MM.1S (cell line): Measurements from ENCODE around the gene CHKB.

ENCODE experiments used
- DNase-seq: peaks from one replicate; pipeline ENCODE4 v3.0.0-alpha.2; 2015
- H2AFZ ChIP-seq: fragments of 300-600 bp; sonication (generic); 2 replicates; pipeline ENCODE4 v1.6.0; 2016; ENCODE audit warnings: antibody characterized with exemption, low read length
- H3F3A ChIP-seq: fragments of 300-600 bp; sonication (generic); 2 replicates; pipeline ENCODE4 v1.6.1; 2016; ENCODE audit warnings: mild to moderate bottlenecking, antibody characterized with exemption, low read length, moderate library complexity, mixed read lengths; ENCODE audit not compliant: insufficient read depth
- H3K27ac ChIP-seq: fragments of 300-600 bp; sonication (generic); 2 replicates; pipeline ENCODE4 v1.5.1; 2016; ENCODE audit warnings: mild to moderate bottlenecking, low read length
- H3K27me3 ChIP-seq: fragments of 300-600 bp; sonication (generic); replicated peaks from 2 replicates; pipeline ENCODE4 v1.6.0; 2016; ENCODE audit warnings: low read length; ENCODE audit not compliant: insufficient read depth
- H3K36me3 ChIP-seq: fragments of 300-600 bp; sonication (generic); replicated peaks from 2 replicates; pipeline ENCODE4 v1.6.1; 2016; ENCODE audit warnings: mild to moderate bottlenecking, low read length, mixed read lengths; ENCODE audit not compliant: insufficient read depth
- H3K4me1 ChIP-seq: fragments of 300-600 bp; sonication (generic); 2 replicates; pipeline ENCODE4 v1.6.1; 2016; ENCODE audit warnings: low read length, mixed read lengths
- H3K4me2 ChIP-seq: fragments of 300-600 bp; sonication (generic); 2 replicates; pipeline ENCODE4 v1.6.0; 2016; ENCODE audit warnings: low read depth, low read length
- H3K4me3 ChIP-seq: fragments of 300-600 bp; sonication (generic); 2 replicates; pipeline ENCODE4 v1.5.1; 2016; ENCODE audit warnings: low read length, mixed read lengths
- H3K79me2 ChIP-seq: fragments of 300-600 bp; sonication (generic); 2 replicates; pipeline ENCODE4 v1.6.1; 2016; ENCODE audit warnings: mixed run types, low read length, mixed read lengths
- H3K9ac ChIP-seq: fragments of 300-600 bp; sonication (generic); 2 replicates; pipeline ENCODE4 v1.6.1; 2016; ENCODE audit warnings: low read length, mixed read lengths
- H3K9me2 ChIP-seq: fragments of 300-600 bp; sonication (generic); replicated peaks from 2 replicates; pipeline ENCODE4 v1.6.1; 2016; ENCODE audit warnings: mild to moderate bottlenecking, low read length, mixed read lengths; ENCODE audit not compliant: insufficient read depth
- H3K9me3 ChIP-seq: fragments of 300-600 bp; sonication (generic); replicated peaks from 2 replicates; pipeline ENCODE4 v1.6.1; 2016; ENCODE audit warnings: mild to moderate bottlenecking, low read length, mixed read lengths; ENCODE audit not compliant: insufficient read depth
- H4K20me1 ChIP-seq: fragments of 300-600 bp; sonication (generic); 2 replicates; pipeline ENCODE4 v1.6.1; 2016; ENCODE audit warnings: mild to moderate bottlenecking, low read length, moderate library complexity, mixed read lengths; ENCODE audit not compliant: insufficient read depth
- CTCF ChIP-seq: fragments of 300-600 bp; sonication (generic); IDR thresholded peaks from 2 replicates; pipeline ENCODE4 v1.5.1; 2016; ENCODE audit warnings: antibody characterized with exemption, low read length, mixed read lengths
- EZH2 ChIP-seq: fragments of 300-600 bp; sonication (generic); optimal IDR thresholded peaks from 2 replicates; pipeline ENCODE3; 2017; ENCODE audit warnings: low read depth, mild to moderate bottlenecking, antibody characterized with exemption, low read length, mixed read lengths
- EZH2phosphoT487 ChIP-seq: fragments of 300-600 bp; sonication (generic); IDR thresholded peaks from 2 replicates; pipeline ENCODE4 v1.6.1; 2018; ENCODE audit warnings: antibody characterized with exemption, low read length

The CHKB gene

DNA sequence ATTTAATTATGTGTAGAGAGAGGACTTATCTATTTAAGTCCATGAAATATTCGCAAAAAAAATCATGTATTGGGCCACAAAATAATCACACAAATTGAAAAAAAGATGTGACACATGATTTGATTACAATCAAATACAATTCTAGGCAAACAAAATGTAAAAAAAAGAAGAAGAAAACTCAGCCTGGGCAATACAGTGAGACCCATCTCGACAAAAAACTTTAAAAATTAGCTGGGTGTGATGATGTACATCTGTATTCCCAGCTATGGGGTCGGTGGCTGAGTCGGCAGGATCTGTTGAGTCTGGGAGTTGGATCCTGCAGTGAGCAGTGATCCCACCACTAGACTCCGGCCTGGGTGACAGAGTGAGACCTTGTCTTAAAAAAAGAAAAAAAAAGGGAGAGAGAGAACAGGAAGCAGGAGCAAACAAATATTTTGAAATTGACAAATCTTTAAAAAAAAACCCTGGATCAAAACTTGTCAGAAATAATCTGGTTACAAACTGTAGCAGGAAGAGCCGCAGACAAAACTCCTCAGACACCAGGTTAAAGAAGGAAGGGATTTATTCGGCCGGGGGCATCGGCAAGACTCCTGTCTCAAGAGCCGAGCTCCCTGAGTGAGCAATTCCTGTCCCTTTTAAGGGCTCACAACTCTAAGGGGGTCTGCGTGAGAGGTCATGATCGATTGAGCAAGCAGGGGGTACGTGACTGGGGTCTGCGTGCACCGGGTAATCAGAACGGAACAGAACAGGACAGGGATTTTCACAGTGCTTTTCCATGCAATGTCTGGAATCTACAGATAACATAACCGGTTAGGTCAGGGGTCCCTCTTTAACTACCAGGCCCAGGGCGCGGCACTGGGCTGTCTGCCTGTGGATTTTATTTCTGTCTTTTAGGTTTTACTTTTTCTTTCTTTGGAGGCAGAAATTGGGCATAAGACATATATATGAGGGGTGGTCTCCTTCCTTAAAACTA is 49.5 kb downstream of the CHKB start:
- Histone ChIP-seq H2AFZ (no peak overlapping the region), H3K9ac (no peak overlapping the region), H3K4me2 (no peak overlapping the region), H3F3A (peaks cover 24% of the 10 kb centered on the region), H3K79me2 (no peaks in the 10 kb centered on the region), H3K36me3 (no peaks in the 10 kb centered on the region), H3K4me3 (no peak overlapping the region), H3K4me1 (peaks cover 38% of the 10 kb centered on the region), H3K9me2 (no peaks in the 10 kb centered on the region), H3K27ac (no peak overlapping the region), H4K20me1 (no peaks in the 10 kb centered on the region), H3K9me3 (no peaks in the 10 kb centered on the region), H3K27me3 (peaks cover 9% of the 10 kb centered on the region; the same call in 1 of the 2 replicates)
- no peak for TF ChIP-seq CTCF
- no peak for TF ChIP-seq EZH2
- TF ChIP-seq EZH2phosphoT487: no peak
- no peak for DNase-seq

DNA sequence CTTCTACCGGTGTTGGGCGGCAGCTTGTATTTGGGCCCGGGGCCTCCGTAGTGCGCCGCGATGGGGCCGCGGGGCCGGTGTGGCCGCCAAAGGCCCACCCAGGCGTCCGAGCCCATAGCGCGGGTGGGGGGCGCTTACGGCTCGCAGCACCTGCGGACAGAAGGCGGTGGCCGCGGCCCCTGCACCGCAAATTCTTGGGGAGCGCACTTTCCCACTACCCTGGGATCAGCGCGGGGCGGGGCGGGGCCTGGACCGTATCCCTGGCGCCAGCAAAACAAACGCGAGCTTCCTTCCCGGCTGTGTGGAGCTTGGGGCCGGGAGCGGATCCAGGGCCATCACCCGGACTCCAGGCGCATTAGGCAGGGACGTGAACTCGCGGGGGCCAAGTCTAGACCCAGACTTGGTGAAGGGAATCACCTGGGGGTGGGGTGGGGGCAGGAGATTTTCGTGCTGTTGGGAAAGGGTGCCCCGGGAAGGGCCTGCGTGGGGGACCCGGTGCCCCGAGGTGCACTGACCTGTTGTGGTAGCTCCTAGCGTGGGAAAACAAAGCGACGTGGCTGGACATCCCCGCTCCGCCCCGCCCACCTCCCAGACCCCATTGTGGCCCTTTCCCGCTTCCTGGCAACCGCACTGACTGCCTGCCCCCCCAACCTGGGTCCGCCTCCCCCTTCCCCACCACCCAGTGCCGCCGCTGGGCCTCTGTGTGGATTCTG is 50.5 kb downstream of the CHKB start:
- H3K4me2 ChIP-seq: peak overlapping the region; percentile 95; the same call in 1 of the 2 replicates
- no peak overlapping the region; the same call in 1 of the 2 replicates for H3K4me3 ChIP-seq
- peaks cover 34% of the 10 kb centered on the region for H3K4me1 ChIP-seq
- H3K36me3 ChIP-seq: no peaks in the 10 kb centered on the region
- no peak for DNase-seq
- H3F3A ChIP-seq: peaks cover 32% of the 10 kb centered on the region
- H3K9me3 ChIP-seq: no peaks in the 10 kb centered on the region
- H3K9me2 ChIP-seq: no peaks in the 10 kb centered on the region
- H3K27ac ChIP-seq: no peak overlapping the region
- no peaks in the 10 kb centered on the region for H3K79me2 ChIP-seq
- TF ChIP-seq EZH2 (no peak), CTCF (no peak), EZH2phosphoT487 (no peak)
- H4K20me1 ChIP-seq: no peaks in the 10 kb centered on the region
- no peak overlapping the region for H2AFZ ChIP-seq
- H3K27me3 ChIP-seq: peaks cover 9% of the 10 kb centered on the region; the same call in 1 of the 2 replicates
- no peak overlapping the region for H3K9ac ChIP-seq

- Histone ChIP-seq H3K4me2 (peak overlapping the region; percentile 95), H3K27me3 (peaks cover 9% of the 10 kb centered on the region; the same call in 1 of the 2 replicates), H3K9me2 (no peaks in the 10 kb centered on the region), H3K9me3 (no peaks in the 10 kb centered on the region), H2AFZ (peak overlapping the region; percentile 79; the same call in 1 of the 2 replicates), H3K9ac (peak overlapping the region; percentile 71), H3K79me2 (0 out of 2 replicates have a peak, but pooled peaks cover 2% of the 10 kb centered on the region), H3K4me3 (peak overlapping the region; percentile 63), H3K4me1 (peaks cover 32% of the 10 kb centered on the region), H4K20me1 (no peaks in the 10 kb centered on the region), H3K27ac (no peak overlapping the region), H3K36me3 (no peaks in the 10 kb centered on the region), H3F3A (peaks cover 28% of the 10 kb centered on the region)
- TF ChIP-seq EZH2phosphoT487 (no peak), EZH2 (no peak), CTCF (no peak)
- no peak for DNase-seq
Observed at GRCh38 chr22:50531546-50531961, 51.1 kb downstream of the CHKB start.
